DMS114 treated with DMSO at 0.1 percent for 48 hours (cell line): ENCODE results near the gene FAM72A.
"Not testable (repeated sequence)": the region's sequence is repeated elsewhere in the genome, so short reads cannot be mapped to it uniquely, and the experiment has no call there.

Experiments
- DNase-seq: peaks from one replicate; lab custom pipeline; 2025; ENCODE audit not compliant: unreplicated experiment; lab: John Stamatoyannopoulos, UW

Gene FAM72A

GRCh38 chr1:206202789-206203363, at the start of gene FAM72A:
FAM72A (minus strand) TSS chr1:206202839; CDS start chr1:206202025, 814 bp downstream.
- peak; percentile 98 for DNase-seq

GRCh38 chr1:206250953-206251681, 48.5 kb upstream of the FAM72A start:
- DNase-seq: not testable (repeated sequence)

- not testable (repeated sequence) for DNase-seq
These were observed 43.7 kb upstream of the FAM72A start for GRCh38 chr1:206246129-206246886.

- DNase-seq: not testable (repeated sequence)
These were observed 42.8 kb upstream of the FAM72A start for GRCh38 chr1:206245479-206245878.

- not testable (repeated sequence) for DNase-seq
These were observed 40.7 kb upstream of the FAM72A start for GRCh38 chr1:206243335-206243734.

GRCh38 chr1:206240288-206240687, 37.6 kb upstream of the FAM72A start:
- DNase-seq: not testable (repeated sequence)

- DNase-seq: not testable (repeated sequence)
These were observed 32.6 kb upstream of the FAM72A start for GRCh38 chr1:206235190-206235589.

GRCh38 chr1:206234189-206234916, 31.7 kb upstream of the FAM72A start:
- DNase-seq: not testable (repeated sequence)

- not testable (repeated sequence) for DNase-seq
These were observed 30.5 kb upstream of the FAM72A start for GRCh38 chr1:206232970-206233645.

GRCh38 chr1:206231989-206232388, 29.4 kb upstream of the FAM72A start:
- DNase-seq: not testable (repeated sequence)

GRCh38 chr1:206229286-206229685, 26.6 kb upstream of the FAM72A start:
- not testable (repeated sequence) for DNase-seq

- DNase-seq: not testable (repeated sequence)
These were observed 24.2 kb upstream of the FAM72A start for GRCh38 chr1:206226886-206227285.

- not testable (repeated sequence) for DNase-seq
These were observed 22.7 kb upstream of the FAM72A start for GRCh38 chr1:206225386-206225785.

GRCh38 chr1:206224190-206224776, 21.6 kb upstream of the FAM72A start:
- not testable (repeated sequence) for DNase-seq

GRCh38 chr1:206221585-206221984, 18.9 kb upstream of the FAM72A start:
- not testable (repeated sequence) for DNase-seq

GRCh38 chr1:206220332-206221000, 17.8 kb upstream of the FAM72A start:
- DNase-seq: not testable (repeated sequence)

GRCh38 chr1:206219514-206220331, 17.1 kb upstream of the FAM72A start:
- not testable (repeated sequence) for DNase-seq

- DNase-seq: not testable (repeated sequence)
These were observed 16.1 kb upstream of the FAM72A start for GRCh38 chr1:206218765-206219164.

GRCh38 chr1:206218285-206218684, 15.6 kb upstream of the FAM72A start:
- not testable (repeated sequence) for DNase-seq
